ENCODE data around the gene SPESP1. TPM values are rescaled to one million over a fixed set of nuclear protein-coding genes. Genes with fewer than 3 reads are reported as not detected.

The SPESP1 gene
- total and polyA plus RNA-seq, 9 of the 15 experiments (the other 6 are each of a cell fraction or from before 2014, with no cell fraction given), result not detected

DNA sequence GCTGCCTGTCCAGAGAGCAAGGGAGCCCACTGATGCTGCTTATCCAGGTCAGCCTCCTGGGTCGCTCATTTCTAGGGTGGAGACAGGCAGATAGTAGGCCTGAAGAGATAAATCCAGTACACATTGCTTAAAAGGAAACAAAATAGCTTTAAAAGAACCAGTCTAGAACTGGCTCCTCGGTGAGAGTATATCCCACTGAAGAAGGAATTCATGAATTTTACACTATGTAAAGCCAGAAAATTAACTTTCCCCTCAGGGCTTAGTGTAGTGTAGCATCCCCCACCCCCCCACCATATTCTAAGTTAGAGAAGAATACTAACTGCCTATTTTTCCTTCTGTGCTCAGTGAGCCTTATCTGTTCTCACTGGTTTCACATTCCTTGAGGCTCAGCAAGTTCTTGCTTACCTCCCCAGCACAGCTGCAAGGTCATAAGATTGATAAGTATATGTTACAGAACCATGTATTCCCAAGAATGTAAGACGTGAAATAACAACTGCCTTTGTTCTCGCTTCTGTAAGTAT is 53.7 kb downstream of the SPESP1 start (continued):
- TF ChIP-seq CBFA2T3 (IDR thresholded peaks at IDR 0.05), result peak; percentile 96
- peak; percentile 91 for TF ChIP-seq NCOR1 (IDR thresholded peaks at IDR 0.05)
- TF ChIP-seq HDAC2 (IDR thresholded peaks at IDR 0.05), result peak; percentile 48; the same call in 1 of the 2 replicates
- 0 out of 2 replicates have a peak, but pooled peaks have one; percentile 49 for TF ChIP-seq PHB2 (IDR thresholded peaks at IDR 0.05; ENCODE audit: low read depth)
- no peak for TF ChIP-seq L3MBTL2 (IDR thresholded peaks at IDR 0.05)
- TF ChIP-seq DPF2 (IDR thresholded peaks at IDR 0.05), result peak; percentile 91
- TF ChIP-seq ZEB2 (IDR thresholded peaks at IDR 0.05), result 0 out of 2 replicates have a peak, but pooled peaks have one; percentile 50
- TF ChIP-seq ZNF766 (CRISPR knock-in tag; conservative IDR thresholded peaks at IDR 0.05), result peak; percentile 44; the same call in 1 of the 2 replicates
- peak; percentile 88 for TF ChIP-seq SMARCA4 (IDR thresholded peaks at IDR 0.05)
- TF ChIP-seq CBFA2T2 (conservative IDR thresholded peaks at IDR 0.05), result peak; percentile 95
- TF ChIP-seq FOXK2 (conservative IDR thresholded peaks at IDR 0.05 in 1 of 2, IDR thresholded peaks at IDR 0.05 in 1 of 2; ENCODE audit: low read depth in 2 of 2), result 0 out of 4 replicates have a peak, but pooled peaks of 1 of the 2 experiments have one; percentile 19
- peak; percentile 82 for TF ChIP-seq KLF16 (IDR thresholded peaks at IDR 0.05)
- TF ChIP-seq EP300 (IDR thresholded peaks at IDR 0.05; ENCODE audit: low read length), result peak; percentile 87
- 0 out of 2 replicates have a peak, but pooled peaks have one; percentile 37 for TF ChIP-seq DMBX1 (CRISPR knock-in tag; IDR thresholded peaks at IDR 0.05; ENCODE audit: borderline replicate concordance)
- peak; percentile 68 for TF ChIP-seq SMARCC2 (IDR thresholded peaks at IDR 0.05; ENCODE audit: low read depth)
- peak; percentile 30; the same call in 1 of the 2 replicates for TF ChIP-seq SMAD4 (CRISPR knock-in tag; conservative IDR thresholded peaks at IDR 0.05)
- TF ChIP-seq BHLHE40 (IDR thresholded peaks at IDR 0.05; ENCODE audit: low read length), result no peak
- no peak for TF ChIP-seq NRF1 (conservative IDR thresholded peaks at IDR 0.05 in 1 of 2, IDR thresholded peaks at IDR 0.05 in 1 of 2)
- TF ChIP-seq, protein P1, sequence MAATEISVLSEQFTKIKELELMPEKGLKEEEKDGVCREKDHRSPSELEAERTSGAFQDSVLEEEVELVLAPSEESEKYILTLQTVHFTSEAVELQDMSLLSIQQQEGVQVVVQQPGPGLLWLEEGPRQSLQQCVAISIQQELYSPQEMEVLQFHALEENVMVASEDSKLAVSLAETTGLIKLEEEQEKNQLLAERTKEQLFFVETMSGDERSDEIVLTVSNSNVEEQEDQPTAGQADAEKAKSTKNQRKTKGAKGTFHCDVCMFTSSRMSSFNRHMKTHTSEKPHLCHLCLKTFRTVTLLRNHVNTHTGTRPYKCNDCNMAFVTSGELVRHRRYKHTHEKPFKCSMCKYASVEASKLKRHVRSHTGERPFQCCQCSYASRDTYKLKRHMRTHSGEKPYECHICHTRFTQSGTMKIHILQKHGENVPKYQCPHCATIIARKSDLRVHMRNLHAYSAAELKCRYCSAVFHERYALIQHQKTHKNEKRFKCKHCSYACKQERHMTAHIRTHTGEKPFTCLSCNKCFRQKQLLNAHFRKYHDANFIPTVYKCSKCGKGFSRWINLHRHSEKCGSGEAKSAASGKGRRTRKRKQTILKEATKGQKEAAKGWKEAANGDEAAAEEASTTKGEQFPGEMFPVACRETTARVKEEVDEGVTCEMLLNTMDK (IDR thresholded peaks at IDR 0.05; ENCODE audit: borderline replicate concordance, insufficient read depth, low read depth, low read length, poor library complexity, severe bottlenecking), result no peak
- peak; percentile 72; the same call in 1 of the 2 replicates for TF ChIP-seq HMBOX1 (IDR thresholded peaks at IDR 0.05)
- TF ChIP-seq ZKSCAN1 (IDR thresholded peaks at IDR 0.05; ENCODE audit: low read depth, low read length), result 0 out of 2 replicates have a peak, but pooled peaks have one; percentile 27
- TF ChIP-seq FOXJ3 (CRISPR knock-in tag; IDR thresholded peaks at IDR 0.05), result no peak
- TF ChIP-seq ATF1 (CRISPR knock-in tag; IDR thresholded peaks at IDR 0.05), result no peak
- TF ChIP-seq ATF1 (tag; IDR thresholded peaks at IDR 0.05), result peak; percentile 42
- peak; percentile 90 for TF ChIP-seq POLR2AphosphoS5 (IDR thresholded peaks at IDR 0.05; ENCODE audit: control insufficient read depth, insufficient read depth, low read depth, low read length)
- no peak for TF ChIP-seq CBFB (CRISPR knock-in tag; IDR thresholded peaks at IDR 0.05)
- no peak for TF ChIP-seq ZNF717 (CRISPR knock-in tag; IDR thresholded peaks at IDR 0.05)
- TF ChIP-seq ARID1B (IDR thresholded peaks at IDR 0.05), result peak; percentile 94
- TF ChIP-seq CTBP1 (IDR thresholded peaks at IDR 0.05; ENCODE audit: borderline replicate concordance), result peak; percentile 74; the same call in 1 of the 2 replicates
- no peak for TF ChIP-seq GTF2E2 (tag; IDR thresholded peaks at IDR 0.05)
- TF ChIP-seq RBM22 (IDR thresholded peaks at IDR 0.05; ENCODE audit: low read depth, low read length, poor library complexity, severe bottlenecking), result no peak

Measured in K562 (cell line).